ENCODE results near the gene EFCAB7. TPM values are rescaled to one million over a fixed set of nuclear protein-coding genes. Genes with fewer than 3 reads are reported as not detected.

Gene EFCAB7
- total RNA-seq, 2 experiments from 2014 or later = 5.7 to 8.9 TPM

- Mint-ChIP-seq H3K27me3 (no peaks in the 10 kb centered on the region), H3K9me3 (no peaks in the 10 kb centered on the region), H3K4me3 (no peak overlapping the region), H3K4me1 (ENCODE audit: low read depth) (no peaks in the 10 kb centered on the region), H3K36me3 (ENCODE audit: low read depth) (no peaks in the 10 kb centered on the region), H3K27ac (no peak overlapping the region)
- intact Hi-C loops (cut with DNase I, micrococcal nuclease) = loop anchor here in 1 of 2 experiments (5.0 kb wide), 2 partner anchors 74 to 299 kb away; no protein-coding TSS in a partner anchor
- no peak for TF ChIP-seq CTCF (IDR thresholded peaks at IDR 0.05)
- ATAC-seq (ENCODE audit: poor library complexity) (no peak), DNase-seq (no peak)
- H3K36me3 ChIP-seq (ENCODE audit: insufficient read depth, low read length) = no peaks in the 10 kb centered on the region
- H3K9me3 ChIP-seq (ENCODE audit: control insufficient read depth in 1 of 2, insufficient read depth in 1 of 2, low read length in 2 of 2) = no peaks in the 10 kb centered on the region
- ChIA-PET POLR2A (no interaction called here), CTCF (no interaction called here)
- peaks cover 3% of the 10 kb centered on the region for H3K4me1 ChIP-seq (ENCODE audit: insufficient read depth, low read length)
- no peaks in the 10 kb centered on the region for H3K27me3 ChIP-seq (ENCODE audit: control insufficient read depth in 1 of 2, insufficient read depth in 2 of 2, low read length in 2 of 2)
- no peak overlapping the region for H3K27ac ChIP-seq (ENCODE audit: low read depth in 1 of 2, low read length in 2 of 2)
- H3K4me3 ChIP-seq (ENCODE audit: low read length) = no peak overlapping the region
Measured at GRCh38 chr1:63618011-63618410, 94.7 kb downstream of the EFCAB7 start.

- no peak overlapping the region for H3K27ac Mint-ChIP-seq
- intact Hi-C loops (cut with DNase I, micrococcal nuclease) = loop anchor here in 1 of 2 experiments (5.0 kb wide), 2 partner anchors 73 to 298 kb away; no protein-coding TSS in a partner anchor
- no peaks in the 10 kb centered on the region for H3K9me3 ChIP-seq (ENCODE audit: control insufficient read depth in 1 of 2, insufficient read depth in 1 of 2, low read length in 2 of 2)
- CTCF ChIA-PET = no interaction called here
- no peaks in the 10 kb centered on the region for H3K27me3 Mint-ChIP-seq
- POLR2A ChIA-PET = no interaction called here
- no peaks in the 10 kb centered on the region for H3K4me1 Mint-ChIP-seq (ENCODE audit: low read depth)
- DNase-seq (no peak), ATAC-seq (ENCODE audit: poor library complexity) (no peak)
- no peak overlapping the region for H3K27ac ChIP-seq (ENCODE audit: low read depth in 1 of 2, low read length in 2 of 2)
- no peaks in the 10 kb centered on the region for H3K36me3 Mint-ChIP-seq (ENCODE audit: low read depth)
- TF ChIP-seq CTCF (IDR thresholded peaks at IDR 0.05) = no peak
- H3K36me3 ChIP-seq (ENCODE audit: insufficient read depth, low read length) = no peaks in the 10 kb centered on the region
- H3K27me3 ChIP-seq (ENCODE audit: control insufficient read depth in 1 of 2, insufficient read depth in 2 of 2, low read length in 2 of 2) = no peaks in the 10 kb centered on the region
- no peak overlapping the region for H3K4me3 Mint-ChIP-seq
- H3K4me3 ChIP-seq (ENCODE audit: low read length) = no peak overlapping the region
- no peaks in the 10 kb centered on the region for H3K9me3 Mint-ChIP-seq
- peaks cover 3% of the 10 kb centered on the region for H3K4me1 ChIP-seq (ENCODE audit: insufficient read depth, low read length)
Measured at GRCh38 chr1:63619558-63619957, 96.2 kb downstream of the EFCAB7 start.

- Mint-ChIP-seq H3K36me3 (ENCODE audit: low read depth) (no peaks in the 10 kb centered on the region), H3K9me3 (no peaks in the 10 kb centered on the region), H3K27ac (no peak overlapping the region), H3K4me3 (no peak overlapping the region), H3K4me1 (ENCODE audit: low read depth) (no peaks in the 10 kb centered on the region), H3K27me3 (no peaks in the 10 kb centered on the region)
- Histone ChIP-seq H3K27me3 (ENCODE audit: control insufficient read depth in 1 of 2, insufficient read depth in 2 of 2, low read length in 2 of 2) (no peaks in the 10 kb centered on the region), H3K4me3 (ENCODE audit: low read length) (no peak overlapping the region), H3K9me3 (ENCODE audit: control insufficient read depth in 1 of 2, insufficient read depth in 1 of 2, low read length in 2 of 2) (no peaks in the 10 kb centered on the region), H3K27ac (ENCODE audit: low read depth in 1 of 2, low read length in 2 of 2) (no peak overlapping the region), H3K4me1 (ENCODE audit: insufficient read depth, low read length) (peaks cover 1% of the 10 kb centered on the region), H3K36me3 (ENCODE audit: insufficient read depth, low read length) (no peaks in the 10 kb centered on the region)
- CTCF ChIA-PET = interaction anchor here (0.7 kb wide), 1 partner anchor 517 kb away, joined by 3 read pairs; no protein-coding TSS in a partner anchor
- intact Hi-C loops (cut with DNase I, micrococcal nuclease) = no loop called here
- no peak for TF ChIP-seq CTCF (IDR thresholded peaks at IDR 0.05)
- ATAC-seq (ENCODE audit: poor library complexity) = no peak
- DNase-seq = no peak
- POLR2A ChIA-PET = no interaction called here
Measured at GRCh38 chr1:63620671-63621070, 97.3 kb downstream of the EFCAB7 start.

All from CD4-positive, alpha-beta T cell (primary cell).